Gastroesophageal sphincter (tissue), 3 donors: ENCODE data around the gene LYZL6.

Experiments
- CTCF ChIP-seq, 4 experiments: fragments of 200-600 bp in 2 of 4; fragments of 450-650 bp in 2 of 4; sonication (generic) in 1 of 4; IDR thresholded peaks; one replicate each; pipeline ENCODE4 v1.5.1; 2017 to 2019; ENCODE audit warnings: antibody characterized with exemption in 4 of 4, mild to moderate bottlenecking in 2 of 4, moderate library complexity in 2 of 4
- EP300 ChIP-seq: sonication (generic); formaldehyde crosslinking; IDR thresholded peaks from one replicate; pipeline ENCODE4 v1.6.1; 2017; ENCODE audit warnings: antibody characterized with exemption, mild to moderate bottlenecking
- POLR2A ChIP-seq, 2 donors: fragments of 450-650 bp; IDR thresholded peaks; one replicate each; pipeline ENCODE4 v1.6.1; 2017; ENCODE audit warnings: antibody characterized with exemption in 2 of 2, mild to moderate bottlenecking in 2 of 2, moderate library complexity in 1 of 2
- POLR2AphosphoS5 ChIP-seq: sonication (generic); formaldehyde crosslinking; IDR thresholded peaks from one replicate; pipeline ENCODE4 v1.6.1; 2017; ENCODE audit warnings: antibody characterized with exemption

DNA sequence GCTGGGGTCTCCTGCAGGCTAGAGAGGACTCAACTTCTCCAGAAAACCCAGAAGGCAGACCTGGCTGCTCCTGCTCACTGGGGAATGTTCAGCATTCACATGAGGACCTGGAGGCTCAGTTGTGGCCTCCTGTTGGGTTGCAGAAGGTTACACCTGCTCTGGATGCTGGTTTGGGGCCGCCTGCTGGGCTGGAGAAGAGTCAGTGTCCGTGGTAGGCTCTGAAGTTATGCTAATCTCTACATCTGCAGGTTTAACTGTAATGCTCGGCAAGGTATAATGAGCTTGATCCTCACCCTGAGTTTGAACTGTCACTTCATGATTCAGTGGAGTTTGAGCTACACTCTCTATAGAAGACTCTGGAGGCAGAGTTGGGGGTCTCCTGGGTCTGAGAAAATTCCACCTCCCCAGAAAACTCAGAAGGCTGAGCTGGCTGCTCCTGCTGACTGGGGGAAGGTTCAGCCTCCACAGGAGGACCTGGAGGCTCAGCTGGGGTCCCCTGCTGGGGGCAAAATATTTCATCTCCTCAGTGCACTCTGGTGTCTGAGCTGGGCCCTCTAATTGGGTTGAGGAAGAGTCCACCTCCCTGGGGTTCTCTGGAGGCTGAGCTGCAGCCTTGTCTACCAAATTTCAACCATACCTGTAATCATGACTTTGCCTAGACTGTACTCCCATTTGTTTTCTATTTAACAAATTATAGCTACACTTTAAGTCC, 36.4 kb downstream of the LYZL6 start:
- TF ChIP-seq CTCF (IDR thresholded peaks at IDR 0.05) (no peak), POLR2AphosphoS5 (no peak), POLR2A (IDR thresholded peaks at IDR 0.05) (no peak), EP300 (no peak)
